GM23248 (cell line): ENCODE measurements around the gene FAM227A.

ENCODE experiments used
- EZH2 ChIP-seq: fragments of 200-600 bp; sonication (generic); IDR thresholded peaks from 2 replicates; pipeline ENCODE4 v1.6.1; 2018; ENCODE audit warnings: antibody characterized with exemption, mild to moderate bottlenecking; ENCODE audit not compliant: insufficient read depth, poor library complexity, severe bottlenecking
- EZH2phosphoT487 ChIP-seq: fragments of 200-600 bp; sonication (generic); IDR thresholded peaks from 2 replicates; pipeline ENCODE4 v1.6.1; 2018; ENCODE audit warnings: antibody characterized with exemption, moderate library complexity, mild to moderate bottlenecking, low read depth; ENCODE audit not compliant: insufficient read depth

DNA sequence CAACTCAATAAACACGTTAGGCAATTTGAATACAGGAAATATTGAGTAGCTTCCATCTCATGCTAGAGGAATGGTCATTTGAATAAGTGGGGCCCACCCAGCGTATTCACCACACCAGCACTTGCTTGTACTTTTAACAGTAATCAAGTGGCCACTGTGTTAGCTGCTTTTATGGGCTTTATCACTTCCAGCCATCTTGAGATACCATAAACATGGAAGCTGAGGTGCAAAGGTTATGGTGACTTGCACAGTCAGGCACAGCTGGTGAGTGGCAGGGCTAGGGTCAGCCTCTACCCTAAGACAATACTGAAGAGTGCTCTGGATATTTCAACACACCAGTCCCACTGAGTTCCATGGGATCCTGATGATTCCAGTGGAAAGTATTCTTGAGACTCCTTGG lies 37.9 kb upstream of the FAM227A start:
- TF ChIP-seq EZH2 = no peak
- no peak for TF ChIP-seq EZH2phosphoT487
